ENCODE measurements around the gene CDK15.

- no peak for TF ChIP-seq POLR2AphosphoS5 (IDR thresholded peaks at IDR 0.05; ENCODE audit: low read depth, low read length)
- TF ChIP-seq POLR2A (IDR thresholded peaks at IDR 0.05; ENCODE audit: borderline replicate concordance, extremely low read depth, insufficient read depth, insufficient read length) = no peak
- TF ChIP-seq RAD21 (IDR thresholded peaks at IDR 0.05; ENCODE audit: low read depth) = no peak
- no peak for TF ChIP-seq ZFX (IDR thresholded peaks at IDR 0.05)
- no peak for TF ChIP-seq EZH2phosphoT487 (IDR thresholded peaks at IDR 0.05; ENCODE audit: borderline replicate concordance)
- TF ChIP-seq CTCF (IDR thresholded peaks at IDR 0.05 in 2 of 3, conservative IDR thresholded peaks at IDR 0.05 in 1 of 3; ENCODE audit: borderline replicate concordance in 1 of 3, insufficient read depth in 1 of 3, low read depth in 2 of 3, low read length in 2 of 3) = no peak
- no peak for TF ChIP-seq FOSL1 (IDR thresholded peaks at IDR 0.05; ENCODE audit: low read depth)
- TF ChIP-seq, protein P1, sequence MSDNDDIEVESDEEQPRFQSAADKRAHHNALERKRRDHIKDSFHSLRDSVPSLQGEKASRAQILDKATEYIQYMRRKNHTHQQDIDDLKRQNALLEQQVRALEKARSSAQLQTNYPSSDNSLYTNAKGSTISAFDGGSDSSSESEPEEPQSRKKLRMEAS (IDR thresholded peaks at IDR 0.05) = no peak
- no peak for TF ChIP-seq ZNF274 (IDR thresholded peaks at IDR 0.05; ENCODE audit: low read depth, low read length)
- TF ChIP-seq, protein P2, sequence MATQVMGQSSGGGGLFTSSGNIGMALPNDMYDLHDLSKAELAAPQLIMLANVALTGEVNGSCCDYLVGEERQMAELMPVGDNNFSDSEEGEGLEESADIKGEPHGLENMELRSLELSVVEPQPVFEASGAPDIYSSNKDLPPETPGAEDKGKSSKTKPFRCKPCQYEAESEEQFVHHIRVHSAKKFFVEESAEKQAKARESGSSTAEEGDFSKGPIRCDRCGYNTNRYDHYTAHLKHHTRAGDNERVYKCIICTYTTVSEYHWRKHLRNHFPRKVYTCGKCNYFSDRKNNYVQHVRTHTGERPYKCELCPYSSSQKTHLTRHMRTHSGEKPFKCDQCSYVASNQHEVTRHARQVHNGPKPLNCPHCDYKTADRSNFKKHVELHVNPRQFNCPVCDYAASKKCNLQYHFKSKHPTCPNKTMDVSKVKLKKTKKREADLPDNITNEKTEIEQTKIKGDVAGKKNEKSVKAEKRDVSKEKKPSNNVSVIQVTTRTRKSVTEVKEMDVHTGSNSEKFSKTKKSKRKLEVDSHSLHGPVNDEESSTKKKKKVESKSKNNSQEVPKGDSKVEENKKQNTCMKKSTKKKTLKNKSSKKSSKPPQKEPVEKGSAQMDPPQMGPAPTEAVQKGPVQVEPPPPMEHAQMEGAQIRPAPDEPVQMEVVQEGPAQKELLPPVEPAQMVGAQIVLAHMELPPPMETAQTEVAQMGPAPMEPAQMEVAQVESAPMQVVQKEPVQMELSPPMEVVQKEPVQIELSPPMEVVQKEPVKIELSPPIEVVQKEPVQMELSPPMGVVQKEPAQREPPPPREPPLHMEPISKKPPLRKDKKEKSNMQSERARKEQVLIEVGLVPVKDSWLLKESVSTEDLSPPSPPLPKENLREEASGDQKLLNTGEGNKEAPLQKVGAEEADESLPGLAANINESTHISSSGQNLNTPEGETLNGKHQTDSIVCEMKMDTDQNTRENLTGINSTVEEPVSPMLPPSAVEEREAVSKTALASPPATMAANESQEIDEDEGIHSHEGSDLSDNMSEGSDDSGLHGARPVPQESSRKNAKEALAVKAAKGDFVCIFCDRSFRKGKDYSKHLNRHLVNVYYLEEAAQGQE (IDR thresholded peaks at IDR 0.05; ENCODE audit: low read depth) = no peak
- TF ChIP-seq CEBPB (IDR thresholded peaks at IDR 0.05; ENCODE audit: low read depth) = no peak
- TF ChIP-seq JUND (IDR thresholded peaks at IDR 0.05) = no peak
- TF ChIP-seq SP1 (IDR thresholded peaks at IDR 0.05; ENCODE audit: low read depth) = no peak
Measured at GRCh38 chr2:201854221-201854801, 48.0 kb downstream of the CDK15 start.

Measured in HCT116 (cell line).